ENCODE measurements around the gene DRG2.

The DRG2 gene

GRCh38 chr17:18144855-18145254, 57.1 kb downstream of the DRG2 start:
- DNase-seq = no peak

- DNase-seq = no peak
These were observed 58.1 kb downstream of the DRG2 start for GRCh38 chr17:18145811-18146210.

- DNase-seq = no peak
These were observed 58.5 kb downstream of the DRG2 start for GRCh38 chr17:18146259-18146658.

- DNase-seq = no peak
These were observed 59.2 kb downstream of the DRG2 start for GRCh38 chr17:18146980-18147379.

- DNase-seq = no peak
These were observed 60.8 kb downstream of the DRG2 start for GRCh38 chr17:18148586-18148985.

- DNase-seq = no peak
These were observed 63.5 kb downstream of the DRG2 start for GRCh38 chr17:18151290-18151689.

GRCh38 chr17:18155179-18155578, 67.4 kb downstream of the DRG2 start:
- DNase-seq = no peak

GRCh38 chr17:18156171-18156975, 68.6 kb downstream of the DRG2 start:
- DNase-seq = no peak

- no peak for DNase-seq
These were observed 69.2 kb downstream of the DRG2 start for GRCh38 chr17:18156976-18157280.
